Effector memory CD8-positive, alpha-beta T cell (primary cell): ENCODE results near the gene LYST.
A peak's percentile ranks its signal among the peaks of the same experiment; 100 is the strongest.

Source experiments
- ATAC-seq: fragments of 150-1000 bp; cut with Tn5 transposase; replicated peaks from 2 replicates; pipeline ENCODE4 v1.10.0; 2021; ENCODE audit warnings: mild to moderate bottlenecking, moderate library complexity
- DNase-seq, 3 experiments: peaks; one replicate each; pipeline ENCODE4 v3.0.0; 2021
- H3K27ac Mint-ChIP-seq, 2 donors: one replicate each; pipeline ENCODE4 v1.8.0; 2022; ENCODE audit warnings: mild to moderate bottlenecking in 2 of 2, mixed read lengths in 2 of 2, moderate library complexity in 2 of 2
- H3K27me3 Mint-ChIP-seq, 2 donors: one replicate each; pipeline ENCODE4 v1.8.0; 2022; ENCODE audit warnings: mixed read lengths in 2 of 2
- H3K36me3 Mint-ChIP-seq: one replicate; pipeline ENCODE4 v1.8.0; 2022; ENCODE audit warnings: mild to moderate bottlenecking, moderate library complexity, mixed read lengths; ENCODE audit not compliant: insufficient read depth
- H3K4me1 Mint-ChIP-seq, 2 donors: one replicate each; pipeline ENCODE4 v1.8.0; 2022; ENCODE audit warnings: low read depth in 2 of 2, mixed read lengths in 2 of 2
- H3K4me3 Mint-ChIP-seq, 2 donors: one replicate each; pipeline ENCODE4 v1.8.0; 2022; ENCODE audit warnings: mild to moderate bottlenecking in 2 of 2, mixed read lengths in 2 of 2, moderate library complexity in 2 of 2
- H3K9me3 Mint-ChIP-seq, 2 donors: one replicate each; pipeline ENCODE4 v1.8.0; 2022; ENCODE audit warnings: mixed read lengths in 2 of 2

The LYST gene

DNA sequence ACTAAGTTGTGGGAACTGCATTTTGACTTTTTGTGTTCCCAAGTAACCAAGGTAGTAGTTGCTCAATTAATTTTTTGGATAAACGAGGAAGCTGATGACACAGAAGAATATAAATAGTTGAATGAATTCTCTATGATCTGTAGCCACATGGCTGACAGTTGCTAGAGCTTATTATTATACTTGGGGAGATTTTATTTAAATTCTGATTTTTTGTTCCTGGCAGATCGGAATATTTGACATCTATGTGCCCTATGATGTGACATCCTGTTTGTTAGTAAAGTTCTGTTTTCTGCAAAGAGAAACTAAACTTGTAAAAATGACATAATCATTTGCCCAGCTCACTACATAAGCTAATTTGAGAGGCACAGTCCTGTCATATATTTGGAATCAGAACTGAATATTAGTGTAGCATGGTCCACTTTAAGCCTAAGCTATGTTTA is 9.7 kb upstream of the LYST start:
- DNase-seq (no peak), ATAC-seq (peak; percentile 61)
- Mint-ChIP-seq H3K27me3 (no peaks in the 10 kb centered on the region), H3K27ac (peak overlapping the region; percentile 90 to 94), H3K9me3 (no peaks in the 10 kb centered on the region), H3K36me3 (peaks cover 10% of the 10 kb centered on the region), H3K4me1 (peaks cover 34 to 57% of the 10 kb centered on the region in 2 donors), H3K4me3 (peak overlapping the region; percentile 58 to 62)

DNA sequence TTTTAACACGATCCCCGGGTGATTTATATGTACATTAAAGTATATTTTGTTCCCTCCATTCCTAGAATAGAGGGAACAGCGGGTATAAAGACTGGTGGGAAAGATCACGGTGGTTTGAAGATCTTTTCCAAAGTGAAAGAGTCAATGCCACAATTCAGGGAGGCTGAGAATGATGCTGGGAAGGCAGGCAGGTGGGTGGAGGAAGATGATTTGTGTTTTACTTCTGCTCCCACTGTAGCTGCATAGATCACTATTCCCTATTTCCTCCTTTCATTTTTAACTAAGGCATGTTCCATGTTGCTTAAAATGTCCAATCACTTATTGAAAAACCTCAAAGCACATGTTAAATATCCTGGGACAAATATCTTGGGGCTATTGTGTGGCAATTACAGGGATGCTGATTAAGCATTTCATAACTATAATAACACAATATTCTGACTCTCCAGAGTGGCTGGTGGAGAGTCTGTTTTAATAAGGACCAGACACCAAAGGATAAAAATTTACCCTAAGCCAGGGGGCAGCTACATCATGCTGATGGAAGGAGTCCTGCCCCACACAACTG is 8.4 kb upstream of the LYST start:
- Mint-ChIP-seq H3K27ac (peak overlapping the region; percentile 90 to 94), H3K9me3 (no peaks in the 10 kb centered on the region), H3K4me3 (no peak overlapping the region), H3K27me3 (no peaks in the 10 kb centered on the region), H3K4me1 (peaks cover 33 to 52% of the 10 kb centered on the region in 2 donors), H3K36me3 (peaks cover 10% of the 10 kb centered on the region)
- DNase-seq (no peak), ATAC-seq (no peak)

DNA sequence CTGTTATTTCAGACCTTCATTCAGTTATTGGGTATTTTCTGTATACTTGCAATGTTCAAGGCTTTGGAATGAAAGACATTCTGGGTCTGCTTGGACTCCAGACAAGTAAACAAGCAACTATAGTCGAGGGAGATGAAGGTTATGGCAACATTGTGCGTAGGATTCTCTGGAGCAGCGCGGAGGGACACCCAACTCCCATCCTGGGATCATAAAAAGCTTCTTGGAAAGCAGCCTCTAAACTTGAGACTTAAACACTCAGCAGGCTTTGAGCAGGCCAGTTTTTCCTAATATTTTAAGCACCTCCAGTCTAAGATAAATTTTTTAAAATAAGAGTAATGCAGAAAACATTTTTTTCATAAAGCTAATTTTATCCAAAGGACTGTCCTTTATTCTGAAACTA is 7.6 kb upstream of the LYST start:
- H3K36me3 Mint-ChIP-seq, result peaks cover 13% of the 10 kb centered on the region

DNA sequence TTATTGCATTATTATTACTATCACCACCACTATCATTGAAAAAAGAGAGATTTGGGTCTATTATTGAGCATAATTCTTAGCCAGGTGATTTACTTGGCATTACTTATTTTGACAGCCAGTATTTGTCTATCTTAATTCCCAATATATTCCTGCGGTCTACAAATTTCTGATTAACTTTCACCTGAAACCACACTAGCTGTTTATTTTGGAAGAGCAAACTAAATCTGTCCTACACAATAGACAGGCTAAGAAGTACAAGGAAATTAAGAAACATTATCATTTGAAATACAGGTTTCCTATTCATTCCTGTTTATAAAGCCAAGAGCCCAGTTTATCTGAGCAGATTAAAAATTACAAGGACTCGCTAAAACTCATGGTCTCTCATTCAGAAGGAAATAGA is 6.9 kb upstream of the LYST start:
- Mint-ChIP-seq H3K4me1 (peaks cover 31 to 50% of the 10 kb centered on the region in 2 donors), H3K4me3 (peak overlapping the region in 1 of 2 donors; percentile 67), H3K27me3 (no peaks in the 10 kb centered on the region), H3K9me3 (no peaks in the 10 kb centered on the region), H3K27ac (peak overlapping the region; percentile 76 to 94), H3K36me3 (peaks cover 13% of the 10 kb centered on the region)
- ATAC-seq (no peak), DNase-seq (no peak)

More for the DNA sequence above, 7.6 kb upstream of the LYST start:
- Mint-ChIP-seq H3K9me3 (no peaks in the 10 kb centered on the region), H3K27me3 (no peaks in the 10 kb centered on the region), H3K4me3 (no peak overlapping the region), H3K4me1 (peaks cover 35 to 51% of the 10 kb centered on the region in 2 donors), H3K27ac (peak overlapping the region in 1 of 2 donors; percentile 94)
- no peak for DNase-seq
- ATAC-seq, result no peak

DNA sequence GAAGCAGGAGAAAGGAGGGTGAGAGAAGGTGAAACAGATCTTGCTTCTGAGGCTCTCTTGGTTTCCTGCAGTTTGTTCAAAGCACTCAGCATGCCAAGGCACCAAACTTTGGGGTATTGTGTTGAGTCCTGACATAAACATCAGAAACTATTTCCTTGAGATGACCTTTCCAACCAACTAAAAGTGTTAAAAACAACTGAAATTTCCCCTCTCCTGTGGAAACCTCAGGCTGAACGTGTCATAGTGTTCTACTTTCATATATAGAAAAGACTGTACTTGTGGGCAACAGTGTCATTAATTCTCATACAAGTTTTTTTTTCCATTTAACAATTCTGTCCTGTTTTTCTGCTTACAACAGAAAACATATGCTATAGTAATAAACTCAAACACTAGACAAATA is 6.3 kb upstream of the LYST start:
- Mint-ChIP-seq H3K27ac (peak overlapping the region; percentile 76 to 94), H3K4me1 (peaks cover 35 to 50% of the 10 kb centered on the region in 2 donors), H3K9me3 (no peaks in the 10 kb centered on the region), H3K36me3 (peaks cover 16% of the 10 kb centered on the region), H3K27me3 (no peaks in the 10 kb centered on the region), H3K4me3 (peak overlapping the region; percentile 57 to 67)
- ATAC-seq, result peak; percentile 63
- peak in 2 of 3 experiments; percentile 17 to 21 for DNase-seq

DNA sequence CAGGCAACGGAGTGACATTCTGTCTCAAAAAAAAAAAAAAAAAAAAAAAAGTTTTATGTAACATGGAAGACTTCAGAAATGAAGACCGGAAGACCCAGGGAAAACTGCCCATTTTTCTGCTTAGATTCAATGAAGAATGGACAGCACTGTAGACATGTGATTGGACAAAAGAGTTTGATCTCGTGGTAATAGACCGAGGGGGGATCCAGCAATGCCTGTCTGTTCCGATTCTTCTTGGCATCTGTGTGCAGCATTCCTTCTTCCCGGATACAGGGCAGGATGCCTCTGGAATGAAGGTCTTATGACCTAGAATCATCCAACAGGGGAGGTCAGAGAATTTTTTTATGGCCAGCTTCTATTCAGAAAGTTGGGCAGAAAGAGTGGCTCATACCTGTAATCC is 5.6 kb upstream of the LYST start:
- peak overlapping the region; percentile 45 to 67 for H3K4me3 Mint-ChIP-seq

DNA sequence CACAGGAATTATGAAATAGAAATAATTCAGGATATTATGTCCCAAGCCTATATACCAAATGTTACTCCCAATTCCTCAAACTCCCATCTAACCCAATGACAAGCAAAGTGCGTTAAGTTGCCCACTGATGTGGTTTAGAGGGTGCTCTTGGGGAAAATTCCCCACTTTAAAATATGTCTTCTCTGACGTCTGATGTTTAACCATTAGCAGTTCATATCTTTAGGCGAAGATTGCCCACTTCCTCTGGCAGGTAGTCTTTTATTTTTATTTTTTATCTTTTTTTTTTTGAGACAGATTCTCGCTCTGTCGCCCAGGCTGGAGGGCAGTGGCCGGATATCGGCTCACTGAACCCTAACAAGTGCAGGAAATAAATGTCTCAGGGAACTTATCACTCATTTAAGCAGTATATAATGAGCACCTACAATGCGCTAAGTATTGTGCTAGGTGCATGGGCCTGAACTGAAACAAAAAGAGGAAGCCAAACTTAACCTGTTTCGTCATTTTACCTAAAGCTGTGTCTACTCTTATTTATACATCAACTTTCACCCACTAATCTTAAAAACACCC is 1.3 kb upstream of the LYST start:
- peaks cover 44 to 58% of the 10 kb centered on the region in 2 donors for H3K4me1 Mint-ChIP-seq
- H3K27ac Mint-ChIP-seq, result peak overlapping the region in 1 of 2 donors; percentile 100
- H3K36me3 Mint-ChIP-seq, result peaks cover 54% of the 10 kb centered on the region
- DNase-seq (peak; percentile 44 to 54 (median 49)), ATAC-seq (peak; percentile 48)
- H3K4me3 Mint-ChIP-seq, result peak overlapping the region; percentile 95 to 100
- no peaks in the 10 kb centered on the region for H3K27me3 Mint-ChIP-seq
- no peaks in the 10 kb centered on the region for H3K9me3 Mint-ChIP-seq

More for the DNA sequence above, 5.6 kb upstream of the LYST start:
- H3K36me3 Mint-ChIP-seq, result peaks cover 21% of the 10 kb centered on the region
- peaks cover 40 to 56% of the 10 kb centered on the region in 2 donors for H3K4me1 Mint-ChIP-seq
- no peaks in the 10 kb centered on the region for H3K9me3 Mint-ChIP-seq
- ATAC-seq (no peak), DNase-seq (no peak)
- peak overlapping the region; percentile 76 to 94 for H3K27ac Mint-ChIP-seq
- H3K27me3 Mint-ChIP-seq, result no peaks in the 10 kb centered on the region

DNA sequence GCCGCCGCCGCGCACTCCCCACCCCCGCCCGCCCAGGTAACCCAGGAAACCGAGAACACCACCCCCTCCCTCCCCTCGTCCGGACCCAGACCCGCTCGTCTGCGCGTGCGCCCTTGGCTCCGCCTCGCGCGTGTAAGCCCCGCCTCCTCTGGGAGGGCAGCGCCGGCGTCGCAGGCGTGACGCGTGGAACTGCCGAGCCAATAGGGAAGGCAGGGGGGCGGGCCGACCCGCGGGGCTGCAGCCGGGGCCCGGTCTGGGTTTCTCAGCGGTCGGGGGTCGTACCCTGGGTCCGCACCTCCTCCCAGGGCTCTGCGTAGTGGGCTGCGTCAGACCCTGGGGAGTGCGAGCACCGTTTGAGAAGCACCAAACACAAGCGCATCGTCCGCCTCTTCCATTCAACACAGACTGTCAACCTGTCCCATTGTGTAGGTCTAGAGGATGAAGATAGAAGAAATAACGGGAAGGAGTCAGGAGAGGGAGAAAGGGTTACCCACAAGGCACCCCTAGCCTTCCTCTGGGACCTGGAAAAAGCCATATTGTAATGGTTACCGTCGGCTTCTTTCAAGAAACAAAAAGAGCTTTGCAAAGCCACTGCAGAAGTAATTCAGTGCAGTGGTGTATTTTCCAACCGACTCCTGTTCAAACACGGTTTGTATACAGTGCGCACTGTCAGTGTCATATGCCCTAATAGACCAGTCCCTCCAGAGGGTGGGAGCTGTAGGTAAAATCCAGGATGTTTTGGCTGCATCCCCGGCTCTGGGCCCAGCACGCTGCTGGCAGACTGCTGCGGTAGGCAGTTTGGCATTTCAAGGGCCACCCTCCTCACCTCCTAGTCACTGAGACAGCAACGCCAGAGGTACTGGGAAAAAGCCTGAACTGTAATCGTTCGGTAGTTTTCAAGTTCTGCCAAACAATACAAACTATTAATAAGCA is 473 bp upstream of the LYST start:
- Mint-ChIP-seq H3K36me3 (peaks cover 56% of the 10 kb centered on the region), H3K9me3 (no peaks in the 10 kb centered on the region), H3K27ac (peak overlapping the region in 1 of 2 donors; percentile 100), H3K27me3 (no peaks in the 10 kb centered on the region), H3K4me3 (peak overlapping the region; percentile 95 to 100), H3K4me1 (peaks cover 44 to 58% of the 10 kb centered on the region in 2 donors)
- peak; percentile 65 for ATAC-seq
- peak; percentile 97 to 100 (median 99) for DNase-seq

DNA sequence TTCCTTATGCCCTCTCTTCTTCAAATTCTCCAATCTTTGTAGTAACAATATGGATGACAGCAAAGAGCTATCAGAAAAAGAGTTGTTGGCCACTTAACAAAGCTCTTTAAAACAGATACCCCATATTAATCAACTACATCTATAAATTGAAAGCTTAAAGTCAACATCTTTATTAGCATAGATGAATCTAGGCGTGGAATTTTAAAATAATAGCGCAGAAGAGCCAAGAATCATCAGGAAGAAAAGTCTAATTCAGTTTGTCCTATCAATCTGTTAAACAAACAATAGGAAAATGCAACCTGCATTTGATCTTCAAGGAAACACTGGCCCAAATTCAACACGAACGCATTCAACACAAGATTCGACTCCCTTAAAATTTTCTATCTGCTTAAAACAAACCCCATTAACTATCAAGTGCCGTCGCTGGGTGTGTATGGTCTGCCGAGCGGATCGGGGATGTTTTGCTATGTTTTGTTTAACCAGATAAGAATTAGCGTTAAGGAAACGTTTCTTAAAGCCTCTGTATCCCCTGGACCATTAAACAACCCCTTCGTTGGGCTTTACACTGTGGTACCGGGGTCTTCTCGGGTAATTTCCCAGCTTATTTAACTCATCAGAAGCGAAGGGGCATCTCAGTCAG is 1.0 kb downstream of the LYST start:
- H3K4me1 Mint-ChIP-seq, result peaks cover 43 to 64% of the 10 kb centered on the region in 2 donors
- no peaks in the 10 kb centered on the region for H3K9me3 Mint-ChIP-seq

DNA sequence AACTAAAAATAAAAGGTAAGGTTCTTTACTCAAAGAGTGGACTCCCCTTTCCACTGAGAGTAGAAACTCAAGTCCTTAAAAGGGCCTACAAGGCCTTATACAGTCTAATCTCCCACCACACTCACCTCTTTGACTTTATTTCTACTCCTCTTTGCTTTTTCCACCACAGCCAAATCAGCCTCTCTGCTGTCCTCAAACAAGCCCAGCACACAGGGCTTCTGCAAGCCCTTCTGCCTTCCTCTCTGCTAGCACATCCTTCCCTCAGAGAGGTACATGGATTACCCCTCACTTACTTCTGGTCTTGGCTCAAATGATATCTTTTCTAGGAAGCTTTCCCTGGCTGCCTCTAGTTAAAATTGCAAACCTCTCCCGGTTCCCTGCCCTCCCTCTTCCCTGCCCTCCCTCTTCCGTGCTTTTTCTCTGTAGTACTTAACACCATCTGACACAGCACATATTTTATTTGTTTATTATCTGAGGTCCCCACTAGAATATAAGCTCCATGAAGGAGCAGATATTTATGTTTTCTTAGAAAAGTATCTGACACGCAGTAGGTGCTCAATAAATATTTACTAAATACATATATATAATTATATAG is 1.7 kb downstream of the LYST start:
- H3K4me3 Mint-ChIP-seq, result peak overlapping the region; percentile 95 to 100
- ATAC-seq, result no peak

More for the DNA sequence above, 1.0 kb downstream of the LYST start:
- DNase-seq (no peak), ATAC-seq (no peak)
- peak overlapping the region in 1 of 2 donors; percentile 100 for H3K27ac Mint-ChIP-seq
- H3K36me3 Mint-ChIP-seq, result peaks cover 57% of the 10 kb centered on the region
- no peaks in the 10 kb centered on the region for H3K27me3 Mint-ChIP-seq
- peak overlapping the region; percentile 95 to 100 for H3K4me3 Mint-ChIP-seq

DNA sequence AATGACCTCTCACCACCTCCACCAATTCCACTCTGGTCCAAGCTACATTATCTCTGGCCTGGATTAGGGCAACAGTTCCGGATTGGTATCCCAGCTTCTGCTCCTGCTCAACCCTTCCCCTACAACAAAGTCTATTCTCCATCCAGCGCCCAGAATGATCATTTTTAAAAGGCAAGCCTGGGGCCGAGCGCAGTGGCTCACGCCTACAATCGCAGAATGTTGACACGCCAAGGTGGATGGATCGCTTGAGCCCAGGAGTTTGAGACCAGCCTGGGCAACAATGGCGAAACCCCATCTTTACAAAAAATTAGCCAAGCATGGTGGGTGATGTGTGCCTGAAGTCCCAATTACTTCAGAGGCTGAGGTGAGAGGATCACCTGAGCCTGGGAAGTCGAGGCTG is 2.2 kb downstream of the LYST start:
- peak overlapping the region in 1 of 2 donors; percentile 100 for H3K27ac Mint-ChIP-seq
- H3K4me1 Mint-ChIP-seq, result peaks cover 40 to 60% of the 10 kb centered on the region in 2 donors
- peaks cover 53% of the 10 kb centered on the region for H3K36me3 Mint-ChIP-seq
- H3K9me3 Mint-ChIP-seq, result no peaks in the 10 kb centered on the region
- peak overlapping the region; percentile 95 to 100 for H3K4me3 Mint-ChIP-seq
- no peak for DNase-seq
- no peaks in the 10 kb centered on the region for H3K27me3 Mint-ChIP-seq
- ATAC-seq, result no peak

More for the DNA sequence above, 1.7 kb downstream of the LYST start:
- Mint-ChIP-seq H3K27ac (peak overlapping the region in 1 of 2 donors; percentile 100), H3K36me3 (peaks cover 57% of the 10 kb centered on the region), H3K9me3 (no peaks in the 10 kb centered on the region), H3K27me3 (no peaks in the 10 kb centered on the region), H3K4me1 (peaks cover 43 to 64% of the 10 kb centered on the region in 2 donors)
- DNase-seq, result no peak

DNA sequence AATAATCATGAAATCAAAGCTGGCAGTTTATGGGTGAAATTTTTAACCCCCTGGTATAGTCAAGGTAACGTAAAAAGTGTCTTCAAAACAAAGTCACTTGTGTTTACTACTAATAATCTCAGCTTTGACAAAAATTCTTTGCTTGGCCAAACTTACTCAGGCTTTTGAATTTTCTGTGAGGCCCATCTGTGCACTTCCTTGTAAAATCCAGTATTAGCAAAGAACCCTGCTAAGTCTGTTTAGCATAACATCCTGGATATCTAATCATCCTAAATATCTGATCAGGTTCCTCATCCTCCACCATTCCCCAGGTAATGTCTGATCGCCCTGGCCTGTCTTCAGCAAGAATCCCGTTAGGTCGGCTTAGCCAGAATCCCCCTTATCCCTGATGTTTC is 3.0 kb downstream of the LYST start:
- Mint-ChIP-seq H3K27ac (peak overlapping the region in 1 of 2 donors; percentile 100), H3K27me3 (no peaks in the 10 kb centered on the region), H3K9me3 (no peaks in the 10 kb centered on the region), H3K4me1 (peaks cover 40 to 60% of the 10 kb centered on the region in 2 donors), H3K36me3 (peaks cover 53% of the 10 kb centered on the region), H3K4me3 (peak overlapping the region; percentile 95 to 100)
- DNase-seq (no peak), ATAC-seq (no peak)
